COLO668 (cell line): ENCODE data around the gene ZNF729.
"Not testable (repeated sequence)": the region's sequence is repeated elsewhere in the genome, so short reads cannot be mapped to it uniquely, and the experiment has no call there.

Source experiments
- DNase-seq: peaks from one replicate; lab custom pipeline; 2025; ENCODE audit not compliant: unreplicated experiment; lab: John Stamatoyannopoulos, UW

Gene ZNF729

DNA sequence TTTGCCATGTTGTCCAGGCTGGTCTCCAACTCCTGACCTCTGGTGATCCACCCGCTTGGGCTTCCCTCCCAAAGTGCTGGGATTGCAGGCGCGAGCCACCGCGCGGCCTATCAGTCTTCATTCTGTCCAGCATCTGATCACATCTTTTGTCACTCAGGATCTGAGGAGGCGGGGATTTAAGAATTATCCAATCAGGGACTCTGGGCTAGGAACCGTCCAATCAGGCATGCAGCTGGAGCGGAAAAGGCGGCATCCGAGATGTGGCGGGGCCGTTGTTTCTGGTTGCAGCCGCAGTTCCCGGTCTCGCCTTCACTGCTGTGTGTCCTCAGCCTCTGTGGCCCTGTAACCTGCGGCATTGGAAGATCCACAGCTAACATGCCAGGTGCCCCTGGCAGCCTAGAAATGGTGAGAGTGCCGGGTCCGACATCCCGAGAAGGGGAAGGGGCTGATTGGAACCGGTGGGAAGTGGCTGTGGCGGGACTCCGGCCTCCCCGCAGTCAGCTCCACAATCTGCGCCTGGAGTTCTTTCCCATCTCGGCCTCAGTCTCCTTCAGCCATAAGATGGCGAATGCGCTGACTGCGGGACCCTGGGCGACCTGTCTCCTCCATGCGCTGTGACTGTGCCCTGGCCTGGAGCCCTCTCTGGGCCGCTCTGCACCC, at the start of gene ZNF729:
TSS of gene ZNF729 (plus strand) at position 291 of the 660 bp plus-strand sequence. CDS start at position 376, 85 bp downstream.
- DNase-seq: no peak

DNA sequence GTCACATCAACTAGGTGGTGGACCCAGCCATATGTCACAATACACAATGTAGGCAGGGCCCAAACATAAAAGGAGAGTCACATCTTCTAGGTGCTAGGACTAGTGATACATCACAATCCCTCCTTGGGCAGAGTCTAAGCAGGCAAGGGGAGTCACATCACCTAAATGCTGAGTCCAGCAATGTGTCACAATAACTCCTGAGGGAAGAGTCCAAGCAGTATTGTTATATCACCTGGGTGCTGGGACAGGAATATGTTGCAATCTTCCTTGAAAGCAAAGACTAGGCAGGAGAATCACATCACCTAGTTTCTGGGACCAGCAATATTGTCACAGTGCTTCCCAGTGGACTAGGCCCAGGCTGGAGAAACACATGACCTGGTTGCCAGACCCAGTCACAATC, 29.4 kb upstream of the ZNF729 start:
- no peak for DNase-seq

DNA sequence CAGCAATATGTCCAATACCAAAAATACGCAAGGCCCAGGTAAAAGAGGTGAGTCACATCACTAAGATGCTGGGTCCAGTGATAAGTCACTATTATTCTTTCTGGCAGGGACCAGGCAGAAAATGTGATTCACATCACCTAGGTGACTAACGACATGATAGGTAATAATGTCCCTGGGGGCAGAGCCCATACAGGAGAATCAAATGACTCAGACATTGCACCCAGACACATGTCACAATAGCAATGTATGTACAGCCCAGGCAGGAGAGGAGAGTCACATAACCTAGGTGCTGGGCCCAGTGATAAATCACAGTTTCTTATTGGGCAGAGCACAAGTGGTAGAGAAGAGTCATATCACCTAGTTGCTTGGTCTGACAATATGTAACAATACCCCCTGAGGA, 28.9 kb upstream of the ZNF729 start:
- no peak for DNase-seq

DNA sequence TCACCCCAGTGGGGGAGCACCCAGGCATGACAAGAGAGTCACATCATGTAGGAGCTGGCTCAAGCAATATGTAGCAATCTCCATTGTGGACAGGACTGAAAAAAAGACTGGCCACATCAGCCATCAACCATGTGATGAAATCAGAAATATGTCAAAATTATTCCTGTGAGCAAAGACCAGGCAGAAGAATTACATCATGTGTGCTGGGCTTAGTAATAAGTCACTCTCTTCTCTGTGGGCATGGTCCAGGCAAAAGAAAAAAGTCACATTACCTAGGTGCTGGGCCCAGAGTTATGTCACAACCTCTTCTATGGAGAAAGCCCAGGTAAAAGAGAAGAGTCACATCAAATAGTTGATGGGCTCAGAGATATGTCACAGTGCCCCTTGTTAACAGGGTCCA, 28.3 kb upstream of the ZNF729 start:
- no peak for DNase-seq

DNA sequence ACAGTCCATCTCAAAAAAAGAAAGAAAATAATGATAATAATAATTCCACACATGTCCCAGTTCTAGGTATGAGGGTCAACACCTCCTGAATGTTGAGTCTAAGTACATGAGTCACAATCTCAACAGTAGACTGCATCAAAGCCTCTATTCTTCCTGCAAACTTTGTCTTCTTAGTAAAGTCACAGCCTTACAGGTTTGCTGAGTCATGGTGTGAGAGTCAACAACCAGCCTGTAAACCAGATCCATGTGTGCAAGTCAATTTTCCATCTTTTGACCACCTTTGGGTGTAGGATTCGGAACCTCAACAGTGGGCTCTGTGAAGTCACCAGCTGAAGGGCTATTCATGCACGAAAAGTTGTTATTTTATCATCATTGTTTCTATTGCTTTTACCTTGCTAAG, 25.7 kb upstream of the ZNF729 start:
- no peak for DNase-seq

DNA sequence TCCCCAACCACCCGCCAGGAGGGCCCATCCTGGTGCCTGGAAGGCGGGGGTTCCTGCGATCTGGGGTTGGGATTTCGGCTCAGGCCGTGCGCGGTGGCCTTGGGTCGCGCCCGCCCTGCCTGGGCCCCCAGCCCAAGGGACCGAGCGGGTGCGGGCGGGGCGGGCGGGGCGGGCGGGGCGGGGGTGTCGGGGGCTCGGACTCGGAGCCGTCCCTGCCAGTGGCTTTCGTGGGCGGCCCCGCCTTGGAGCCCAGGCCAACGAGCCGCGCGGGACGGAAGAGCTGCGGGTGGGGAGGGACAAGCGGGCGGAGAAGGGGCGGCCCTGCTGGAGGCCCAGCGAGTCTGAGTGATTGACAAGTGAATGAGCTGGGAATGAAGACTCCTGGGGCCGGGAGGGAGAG, 24.6 kb upstream of the ZNF729 start:
- no peak for DNase-seq

DNA sequence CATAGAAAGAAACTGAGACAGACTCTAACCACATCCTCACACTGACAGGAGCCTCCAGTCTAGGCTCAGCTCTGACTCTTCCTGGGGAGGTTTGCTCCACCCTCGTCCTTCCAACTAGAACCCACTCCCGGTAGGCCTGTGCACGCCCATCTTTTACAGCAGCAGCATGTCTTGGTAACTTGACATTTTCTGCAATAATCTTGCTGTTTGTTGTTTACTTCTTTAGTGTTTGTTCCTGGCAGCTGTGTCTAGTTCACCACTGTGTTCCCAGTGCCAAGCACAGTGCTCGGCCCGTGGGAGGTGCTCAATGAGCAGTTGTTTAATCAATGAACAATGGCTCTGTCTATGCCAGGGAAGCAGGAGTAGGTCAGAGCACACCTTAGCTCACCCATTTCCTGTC, 23.1 kb upstream of the ZNF729 start:
- no peak for DNase-seq

DNA sequence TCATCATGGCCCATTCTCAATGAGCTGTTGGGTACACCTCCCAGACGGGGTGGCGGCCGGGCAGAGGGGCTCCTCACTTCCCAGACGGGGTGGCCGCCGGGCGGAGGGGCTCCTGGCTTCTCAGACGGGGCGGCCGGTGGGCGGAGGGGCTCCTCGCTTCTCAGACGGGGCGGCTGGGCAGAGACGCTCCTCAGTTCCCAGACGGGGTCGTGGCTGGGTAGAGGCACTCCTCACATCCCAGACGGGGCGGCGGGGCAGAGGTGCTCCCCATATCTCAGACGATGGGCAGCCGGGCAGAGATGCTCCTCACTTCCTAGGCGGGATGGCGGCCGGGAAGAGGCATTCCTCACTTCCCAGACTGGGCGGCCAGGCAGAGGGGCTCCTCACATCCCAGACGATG, 35.3 kb downstream of the ZNF729 start:
- DNase-seq: not testable (repeated sequence)

DNA sequence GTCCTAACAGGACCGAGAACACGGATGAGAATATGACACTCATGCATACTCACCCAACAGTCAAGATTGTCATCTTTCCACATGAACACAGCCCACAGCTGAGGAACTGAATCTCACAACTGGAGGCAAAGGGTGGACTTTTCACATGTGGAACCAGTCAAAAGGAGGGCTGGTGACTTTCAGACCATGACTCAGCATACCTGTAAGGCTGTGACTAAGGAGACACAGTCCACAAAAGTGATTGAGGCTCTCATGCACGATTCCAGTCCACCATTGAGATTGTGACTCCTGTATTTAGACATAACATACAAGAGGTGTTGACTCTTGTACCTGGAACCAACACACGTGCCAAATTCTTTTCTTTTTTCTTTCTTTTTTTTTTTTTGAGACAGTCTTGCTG, 40.0 kb downstream of the ZNF729 start:
- no peak for DNase-seq

DNA sequence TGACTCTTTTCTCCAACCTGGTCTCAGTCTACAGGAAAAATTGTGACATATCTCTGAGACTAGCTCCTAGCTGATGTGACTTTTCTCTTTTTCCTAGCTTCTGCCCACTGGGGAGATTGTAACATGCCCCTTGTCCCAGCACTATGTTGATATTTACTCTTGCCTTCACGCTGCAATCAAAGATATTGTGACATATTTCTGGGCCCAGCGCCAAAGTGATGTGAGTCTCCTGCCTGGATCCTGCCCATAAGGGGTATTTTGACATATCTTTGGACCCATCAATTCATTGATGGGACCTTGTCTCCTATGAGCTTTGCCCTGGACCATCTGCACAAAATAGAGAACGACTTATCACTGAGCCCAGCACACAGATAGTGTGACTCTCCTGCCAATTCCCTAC, 41.1 kb downstream of the ZNF729 start:
- DNase-seq: no peak

DNA sequence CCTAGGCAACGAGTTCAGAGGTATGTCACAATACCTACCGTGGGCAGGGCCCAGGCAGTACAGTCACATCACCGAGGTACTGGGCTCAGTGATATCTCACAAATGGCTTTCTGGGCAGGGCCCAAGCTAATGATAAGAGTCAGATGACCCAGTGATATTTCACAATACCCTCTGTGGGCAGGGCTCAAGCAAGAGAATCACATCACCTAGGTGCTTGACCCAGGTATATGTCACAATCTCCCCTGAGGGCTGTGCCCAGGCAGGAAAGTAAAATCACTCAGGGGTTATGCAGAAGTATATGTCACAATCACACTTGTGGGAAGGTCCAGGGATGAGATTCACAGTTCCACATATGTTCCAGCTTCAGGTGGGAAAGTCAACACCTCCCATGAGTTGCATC, 45.3 kb downstream of the ZNF729 start:
- no peak for DNase-seq

DNA sequence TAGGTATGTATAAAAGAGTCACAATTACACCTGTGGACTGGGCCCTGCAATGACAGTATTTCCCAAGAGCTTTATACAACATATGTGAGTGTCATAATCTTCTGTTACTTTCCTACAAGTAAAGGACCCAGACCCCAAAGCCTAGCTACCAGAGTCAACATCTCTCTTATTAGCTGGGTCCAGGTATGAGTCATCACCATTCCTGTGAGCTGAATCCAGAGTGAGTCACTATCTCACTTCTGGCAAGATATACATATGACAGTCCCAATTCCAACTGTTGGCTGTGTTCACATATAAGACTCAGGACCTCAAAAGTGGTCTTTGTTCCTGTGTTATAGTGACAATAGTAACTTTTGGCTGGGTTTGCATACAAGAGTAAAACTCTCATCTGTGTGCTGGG, 46.7 kb downstream of the ZNF729 start:
- DNase-seq: no peak

DNA sequence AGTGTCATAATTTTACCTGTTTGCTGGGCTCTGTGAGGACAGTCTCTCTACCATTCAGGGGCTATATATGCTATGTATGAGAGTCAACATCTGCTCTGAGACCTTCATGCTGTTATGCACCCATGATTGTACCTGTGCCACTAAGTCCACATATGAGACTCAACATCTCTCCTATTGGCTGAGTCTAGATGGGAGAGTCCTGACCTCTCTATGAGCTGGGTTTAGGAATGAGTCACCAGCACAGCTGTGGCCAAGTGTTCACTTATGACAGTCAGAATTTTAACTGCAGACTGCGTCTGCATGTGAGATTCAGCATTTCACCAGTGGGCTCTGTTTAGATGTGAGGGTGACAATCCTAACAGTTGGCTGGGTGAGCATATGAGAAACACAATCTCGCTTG, 49.5 kb downstream of the ZNF729 start:
- DNase-seq: no peak

DNA sequence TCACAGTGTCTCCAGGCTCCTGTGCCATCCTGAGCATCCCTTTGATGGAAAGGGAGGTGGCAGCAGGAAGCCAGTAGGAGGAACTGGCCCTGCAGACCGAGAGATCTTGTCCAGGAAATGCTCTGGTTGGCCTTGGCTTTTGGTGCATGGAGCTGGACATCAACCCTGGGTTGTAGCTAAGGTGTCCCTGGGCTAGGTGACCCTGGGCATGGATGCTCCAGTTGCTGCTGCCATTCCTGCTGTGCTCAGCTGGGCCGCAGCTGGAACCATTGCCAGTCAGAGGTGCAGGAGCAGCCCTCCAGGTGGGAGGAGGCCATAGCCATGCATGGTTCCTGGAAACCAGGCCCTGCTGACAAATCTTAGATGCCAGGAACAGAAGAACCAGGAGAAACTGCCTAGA, 68.4 kb downstream of the ZNF729 start:
- no peak for DNase-seq
